GM21360 (cell line): ENCODE measurements around the gene TAF1A.

Experiments
- ATAC-seq: cut with Tn5 transposase; IDR thresholded peaks from one replicate; pipeline ENCODE4 v1.9.1; 2021; ENCODE audit warnings: mild to moderate bottlenecking, moderate library complexity; ENCODE audit not compliant: unreplicated experiment

Gene TAF1A

GRCh38 chr1:222600281-222600680 is 10.5 kb upstream of the TAF1A start:
- no peak for ATAC-seq

DNA sequence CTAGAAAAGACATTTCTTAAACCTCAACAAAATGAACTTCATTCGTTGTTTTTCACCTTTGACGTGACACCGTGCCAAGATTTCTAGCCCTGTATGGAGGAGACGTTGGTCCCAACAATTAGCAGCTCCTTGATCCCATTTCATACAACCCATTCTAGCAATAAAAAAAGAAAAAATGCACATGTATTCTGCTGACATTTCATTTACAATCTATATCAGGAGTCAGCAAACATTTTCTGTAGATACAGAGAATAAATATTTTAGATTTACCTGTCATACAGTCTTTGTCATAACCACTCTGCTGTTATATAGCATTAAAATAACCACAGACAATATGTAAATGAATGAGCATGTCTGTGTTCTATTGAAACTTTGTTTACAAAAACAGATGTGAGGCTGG is 7.0 kb upstream of the TAF1A start:
- ATAC-seq, result no peak

- no peak for ATAC-seq
Observed at GRCh38 chr1:222594789-222595188, 5.1 kb upstream of the TAF1A start.

DNA sequence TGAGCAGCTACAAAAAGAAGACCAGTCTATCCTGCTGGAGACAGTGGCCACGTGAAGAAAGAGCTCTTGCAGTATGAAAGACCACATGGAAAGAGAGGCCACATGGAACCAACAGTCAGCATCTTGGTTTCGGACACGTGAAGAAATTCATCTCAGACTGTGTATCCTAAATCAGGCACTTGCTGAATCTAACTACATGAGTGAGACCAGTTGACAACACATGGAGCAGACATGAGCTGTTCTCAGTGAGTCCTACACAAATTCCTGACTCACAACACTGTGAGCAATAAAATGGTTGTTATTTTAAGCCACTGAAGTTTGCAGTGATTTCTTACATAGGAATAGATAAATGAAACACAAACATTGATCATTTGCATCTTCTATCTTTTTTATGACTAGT is 2.4 kb upstream of the TAF1A start:
- no peak for ATAC-seq

GRCh38 chr1:222588135-222588534 is 1.6 kb downstream of the TAF1A start:
- ATAC-seq, result no peak

GRCh38 chr1:222586842-222587241 is 2.9 kb downstream of the TAF1A start:
- ATAC-seq, result no peak

GRCh38 chr1:222583079-222583478 is 6.7 kb downstream of the TAF1A start:
- peak; percentile 81 for ATAC-seq

GRCh38 chr1:222582099-222582774 is 7.5 kb downstream of the TAF1A start:
- peak; percentile 40 for ATAC-seq

GRCh38 chr1:222579316-222579715 is 10.4 kb downstream of the TAF1A start:
- ATAC-seq, result no peak

- no peak for ATAC-seq
Observed at GRCh38 chr1:222570837-222571236, 18.9 kb downstream of the TAF1A start.

GRCh38 chr1:222561656-222562055 is 28.1 kb downstream of the TAF1A start:
- ATAC-seq, result no peak

GRCh38 chr1:222557574-222557973 is 32.2 kb downstream of the TAF1A start:
- ATAC-seq, result no peak

- ATAC-seq, result no peak
Observed at GRCh38 chr1:222557148-222557547, 32.6 kb downstream of the TAF1A start.

DNA sequence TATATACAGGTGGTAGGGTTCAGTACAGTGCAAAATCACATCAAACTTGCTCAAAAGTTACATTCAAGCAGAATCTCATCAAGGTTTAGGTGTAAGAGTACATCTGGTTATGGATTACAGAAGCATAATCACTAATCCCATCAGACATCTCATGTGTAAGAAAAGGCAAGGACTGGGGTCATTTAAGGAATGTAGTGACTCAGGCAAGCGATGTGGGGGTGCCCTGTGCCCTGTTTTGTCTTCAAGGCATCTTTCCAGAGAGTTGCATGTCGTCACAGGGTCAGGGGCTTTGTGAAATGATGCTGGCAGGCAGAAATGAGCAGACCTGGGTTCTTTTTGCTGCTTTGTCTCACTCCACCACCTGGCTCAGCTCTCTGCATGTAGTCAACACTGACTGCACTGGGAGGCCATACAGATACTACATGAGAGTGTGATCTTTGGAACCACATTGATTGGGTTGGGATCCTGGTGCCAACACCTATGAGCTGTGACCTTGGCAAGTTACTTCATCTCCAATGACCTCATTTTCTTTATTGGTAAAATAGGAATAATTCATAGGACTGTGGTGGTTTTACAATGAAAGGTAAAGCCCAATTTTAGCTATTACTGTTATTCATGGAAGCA is 33.6 kb downstream of the TAF1A start:
- no peak for ATAC-seq

GRCh38 chr1:222554177-222554576 is 35.6 kb downstream of the TAF1A start:
- ATAC-seq, result no peak

GRCh38 chr1:222552882-222553281 is 36.9 kb downstream of the TAF1A start:
- no peak for ATAC-seq

- ATAC-seq, result no peak
Observed at GRCh38 chr1:222547944-222548671, 41.6 kb downstream of the TAF1A start, which contains the start of gene HHIPL2. TSS of gene HHIPL2 (minus strand) at chr1:222548104. CDS start at chr1:222548044, 60 bp downstream.

- no peak for ATAC-seq
Observed at GRCh38 chr1:222547260-222547614, 42.5 kb downstream of the TAF1A start.

DNA sequence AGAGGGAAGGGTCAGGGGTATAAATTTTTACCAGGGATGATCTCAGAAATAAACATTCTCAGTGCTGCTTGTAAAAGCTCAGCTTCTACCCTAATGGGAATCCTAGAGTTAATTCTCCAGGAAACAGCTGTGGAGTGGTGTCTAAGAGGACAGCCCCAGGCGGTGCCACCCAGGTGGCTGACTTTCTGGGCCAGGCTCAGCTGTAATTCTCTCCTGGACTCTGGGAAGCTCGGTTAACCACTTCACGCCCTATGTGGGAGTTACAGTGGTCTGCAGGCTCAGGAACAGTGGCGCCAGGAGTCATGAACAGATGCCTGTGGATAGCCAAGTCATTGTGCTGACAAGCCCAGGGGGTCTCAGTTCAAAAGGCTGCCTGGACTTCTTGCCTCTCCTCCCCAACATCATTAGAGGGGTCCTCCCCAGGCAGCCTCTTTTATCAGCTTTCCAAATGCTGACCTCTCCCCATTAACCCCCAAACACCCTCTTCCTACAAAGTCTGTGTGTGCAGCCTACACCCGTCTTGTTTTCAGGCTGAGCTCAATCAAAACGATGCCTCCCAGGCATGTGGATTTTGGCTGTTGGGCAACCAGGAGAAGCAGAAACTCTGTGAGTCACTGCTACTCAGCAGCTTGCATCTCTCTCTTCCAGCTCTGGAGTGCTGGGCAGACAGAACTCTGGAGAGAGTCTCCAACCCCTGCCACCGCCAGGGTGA is 43.0 kb downstream of the TAF1A start:
- ATAC-seq, result no peak

DNA sequence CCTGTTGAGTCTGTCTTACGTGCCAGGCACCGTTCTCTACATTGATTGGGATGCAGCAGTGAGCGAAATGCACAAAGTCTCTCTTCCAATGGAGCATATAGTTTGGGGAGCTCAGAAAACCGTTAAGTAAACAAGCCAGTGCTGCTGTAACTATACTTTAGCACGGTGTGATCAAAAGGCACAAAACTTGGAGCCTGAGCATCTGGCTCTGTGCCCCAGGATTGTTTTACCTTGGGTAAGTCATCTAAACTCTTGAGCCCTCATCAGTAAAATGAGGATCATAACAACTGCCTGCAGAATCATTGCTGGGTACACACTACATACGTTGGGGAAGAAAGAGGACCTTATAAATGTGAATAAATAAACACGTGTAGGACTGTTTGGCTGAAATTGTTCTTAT is 43.6 kb downstream of the TAF1A start:
- ATAC-seq, result no peak

DNA sequence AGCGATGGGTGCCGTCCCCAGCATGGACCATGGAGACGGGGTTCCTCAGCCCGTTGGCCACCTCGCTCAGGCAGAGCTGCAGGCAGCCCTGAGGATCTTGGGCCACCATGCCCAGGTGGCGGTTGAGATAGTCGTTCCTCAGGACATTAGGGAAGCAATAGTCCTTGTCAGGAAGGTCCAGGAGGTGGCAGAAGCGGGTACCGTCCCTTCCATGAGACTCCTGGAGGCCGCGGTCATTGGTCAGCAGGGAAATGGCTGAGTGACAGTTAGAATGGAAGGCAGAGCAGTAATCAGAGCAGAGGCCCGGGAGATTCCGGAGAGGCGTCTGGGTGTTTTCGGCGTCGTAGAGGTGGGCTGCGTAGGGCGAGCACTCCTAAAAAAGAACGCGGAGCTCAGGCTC is 45.9 kb downstream of the TAF1A start:
- no peak for ATAC-seq

- ATAC-seq, result no peak
Observed at GRCh38 chr1:222540598-222540995, 49.1 kb downstream of the TAF1A start.
